Activated gamma-delta T cell (primary cell): Measurements from ENCODE around the gene AK3.

Experiments used
- DNase-seq: peaks from one replicate; lab custom pipeline; 2025; lab: John Stamatoyannopoulos, UW

AK3 gene

GRCh38 chr9:4748612-4749011 is 7.6 kb upstream of the AK3 start:
- DNase-seq: no peak

GRCh38 chr9:4746278-4747030 is 5.5 kb upstream of the AK3 start:
- no peak for DNase-seq

- no peak for DNase-seq
Observed at GRCh38 chr9:4743131-4743875, 2.3 kb upstream of the AK3 start.

GRCh38 chr9:4742246-4742645 is 1.2 kb upstream of the AK3 start:
- no peak for DNase-seq

GRCh38 chr9:4741365-4742089 is 525 bp upstream of the AK3 start:
- DNase-seq: no peak

- no peak for DNase-seq
Observed at GRCh38 chr9:4740388-4740637, 689 bp downstream of the AK3 start.

GRCh38 chr9:4739587-4740387 is 1.2 kb downstream of the AK3 start:
- DNase-seq: no peak

- DNase-seq: no peak
Observed at GRCh38 chr9:4738866-4739586, 2.0 kb downstream of the AK3 start.

- DNase-seq: no peak
Observed at GRCh38 chr9:4734150-4734549, 6.9 kb downstream of the AK3 start.

GRCh38 chr9:4732890-4733289 is 8.1 kb downstream of the AK3 start:
- DNase-seq: no peak

GRCh38 chr9:4727593-4727992 is 13.4 kb downstream of the AK3 start:
- no peak for DNase-seq

- DNase-seq: no peak
Observed at GRCh38 chr9:4725706-4726442, 15.1 kb downstream of the AK3 start.

- no peak for DNase-seq
Observed at GRCh38 chr9:4721736-4722135, 19.3 kb downstream of the AK3 start.

- DNase-seq: no peak
Observed at GRCh38 chr9:4718911-4719310, 22.1 kb downstream of the AK3 start.

- DNase-seq: no peak
Observed at GRCh38 chr9:4717815-4718214, 23.2 kb downstream of the AK3 start.

GRCh38 chr9:4716163-4716562 is 24.8 kb downstream of the AK3 start:
- no peak for DNase-seq

GRCh38 chr9:4714266-4715016 is 26.6 kb downstream of the AK3 start:
- no peak for DNase-seq

- no peak for DNase-seq
Observed at GRCh38 chr9:4713849-4714248, 27.2 kb downstream of the AK3 start.

GRCh38 chr9:4709380-4709779 is 31.6 kb downstream of the AK3 start:
- DNase-seq: no peak

- no peak for DNase-seq
Observed at GRCh38 chr9:4706971-4707622, 33.9 kb downstream of the AK3 start.
